ENCODE data around the gene RTN3. TPM values are rescaled to one million over a fixed set of nuclear protein-coding genes. Genes with fewer than 3 reads are reported as not detected.
A peak's percentile ranks its signal among the peaks of the same experiment; 100 is the strongest.

Gene RTN3
- total RNA-seq, 1 donor = 108 TPM

GRCh38 chr11:63660972-63661371 lies 20.3 kb upstream of the RTN3 start:
- no peak overlapping the region for H3K4me3 ChIP-seq (ENCODE audit: insufficient read depth, low read length)
- no peak overlapping the region for H2AFZ ChIP-seq (ENCODE audit: low read length)
- no peaks in the 10 kb centered on the region for H3K27me3 ChIP-seq (ENCODE audit: insufficient read depth, low read length)
- peaks cover 21% of the 10 kb centered on the region for H3K36me3 ChIP-seq (ENCODE audit: insufficient read depth, low read length)
- H3K4me2 ChIP-seq (ENCODE audit: insufficient read depth, low read length) = no peak overlapping the region
- H3K9me3 ChIP-seq (ENCODE audit: low read depth, low read length) = no peaks in the 10 kb centered on the region
- DNase-seq (ENCODE audit: insufficient read length, low spot score, missing footprints) = no peak
- peaks cover 52% of the 10 kb centered on the region for H4K20me1 ChIP-seq (ENCODE audit: insufficient read depth, low read length)
- TF ChIP-seq CTCF (IDR thresholded peaks at IDR 0.05; ENCODE audit: extremely low read depth, low read depth, low read length) = no peak
- H3K27ac ChIP-seq (ENCODE audit: low read depth, low read length) = no peak overlapping the region
- H3K79me2 ChIP-seq (ENCODE audit: insufficient read depth, low read length) = peaks cover 99% of the 10 kb centered on the region
- peaks cover 21% of the 10 kb centered on the region for H3K4me1 ChIP-seq (ENCODE audit: insufficient read depth, low read length)

GRCh38 chr11:63663809-63664208 lies 17.5 kb upstream of the RTN3 start:
- Histone ChIP-seq H3K4me1 (ENCODE audit: insufficient read depth, low read length) (peaks cover 47% of the 10 kb centered on the region), H3K9me3 (ENCODE audit: low read depth, low read length) (no peaks in the 10 kb centered on the region), H3K4me3 (ENCODE audit: insufficient read depth, low read length) (no peak overlapping the region), H3K27ac (ENCODE audit: low read depth, low read length) (peak overlapping the region; percentile 56), H3K36me3 (ENCODE audit: insufficient read depth, low read length) (peaks cover 5% of the 10 kb centered on the region), H4K20me1 (ENCODE audit: insufficient read depth, low read length) (peaks cover 64% of the 10 kb centered on the region), H3K4me2 (ENCODE audit: insufficient read depth, low read length) (peak overlapping the region; percentile 28), H3K27me3 (ENCODE audit: insufficient read depth, low read length) (no peaks in the 10 kb centered on the region), H2AFZ (ENCODE audit: low read length) (no peak overlapping the region), H3K79me2 (ENCODE audit: insufficient read depth, low read length) (peaks cover 90% of the 10 kb centered on the region)
- peak; percentile 94 for DNase-seq (ENCODE audit: insufficient read length, low spot score, missing footprints)
- TF ChIP-seq CTCF (IDR thresholded peaks at IDR 0.05; ENCODE audit: extremely low read depth, low read depth, low read length) = no peak

GRCh38 chr11:63666874-63667273 lies 14.4 kb upstream of the RTN3 start:
- peak; percentile 82 for DNase-seq (ENCODE audit: insufficient read length, low spot score, missing footprints)
- H3K79me2 ChIP-seq (ENCODE audit: insufficient read depth, low read length) = peaks cover 74% of the 10 kb centered on the region
- peak overlapping the region; percentile 80 for H3K27ac ChIP-seq (ENCODE audit: low read depth, low read length)
- peaks cover 44% of the 10 kb centered on the region for H4K20me1 ChIP-seq (ENCODE audit: insufficient read depth, low read length)
- no peaks in the 10 kb centered on the region for H3K9me3 ChIP-seq (ENCODE audit: low read depth, low read length)
- no peaks in the 10 kb centered on the region for H3K36me3 ChIP-seq (ENCODE audit: insufficient read depth, low read length)
- H2AFZ ChIP-seq (ENCODE audit: low read length) = no peak overlapping the region
- no peaks in the 10 kb centered on the region for H3K27me3 ChIP-seq (ENCODE audit: insufficient read depth, low read length)
- peaks cover 65% of the 10 kb centered on the region for H3K4me1 ChIP-seq (ENCODE audit: insufficient read depth, low read length)
- no peak for TF ChIP-seq CTCF (IDR thresholded peaks at IDR 0.05; ENCODE audit: extremely low read depth, low read depth, low read length)
- H3K4me2 ChIP-seq (ENCODE audit: insufficient read depth, low read length) = peak overlapping the region; percentile 94
- no peak overlapping the region for H3K4me3 ChIP-seq (ENCODE audit: insufficient read depth, low read length)

GRCh38 chr11:63667995-63668795 lies 13.1 kb upstream of the RTN3 start:
- no peaks in the 10 kb centered on the region for H3K27me3 ChIP-seq (ENCODE audit: insufficient read depth, low read length)
- H3K4me3 ChIP-seq (ENCODE audit: insufficient read depth, low read length) = peak overlapping the region; percentile 34
- TF ChIP-seq CTCF (IDR thresholded peaks at IDR 0.05; ENCODE audit: extremely low read depth, low read depth, low read length) = no peak
- DNase-seq (ENCODE audit: insufficient read length, low spot score, missing footprints) = peak; percentile 94
- peaks cover 35% of the 10 kb centered on the region for H4K20me1 ChIP-seq (ENCODE audit: insufficient read depth, low read length)
- no peak overlapping the region for H2AFZ ChIP-seq (ENCODE audit: low read length)
- H3K4me2 ChIP-seq (ENCODE audit: insufficient read depth, low read length) = peak overlapping the region; percentile 94
- no peaks in the 10 kb centered on the region for H3K36me3 ChIP-seq (ENCODE audit: insufficient read depth, low read length)
- H3K27ac ChIP-seq (ENCODE audit: low read depth, low read length) = peak overlapping the region; percentile 80
- no peaks in the 10 kb centered on the region for H3K9me3 ChIP-seq (ENCODE audit: low read depth, low read length)
- peaks cover 62% of the 10 kb centered on the region for H3K4me1 ChIP-seq (ENCODE audit: insufficient read depth, low read length)
- H3K79me2 ChIP-seq (ENCODE audit: insufficient read depth, low read length) = peaks cover 61% of the 10 kb centered on the region

Data from osteoblast (primary cell).